ENCODE data around the gene FBXL17. TPM values are rescaled to one million over a fixed set of nuclear protein-coding genes. Genes with fewer than 3 reads are reported as not detected.

Gene FBXL17
- total RNA-seq, 2 donors from 2014 or later, result 24.8 to 58.2 TPM

DNA sequence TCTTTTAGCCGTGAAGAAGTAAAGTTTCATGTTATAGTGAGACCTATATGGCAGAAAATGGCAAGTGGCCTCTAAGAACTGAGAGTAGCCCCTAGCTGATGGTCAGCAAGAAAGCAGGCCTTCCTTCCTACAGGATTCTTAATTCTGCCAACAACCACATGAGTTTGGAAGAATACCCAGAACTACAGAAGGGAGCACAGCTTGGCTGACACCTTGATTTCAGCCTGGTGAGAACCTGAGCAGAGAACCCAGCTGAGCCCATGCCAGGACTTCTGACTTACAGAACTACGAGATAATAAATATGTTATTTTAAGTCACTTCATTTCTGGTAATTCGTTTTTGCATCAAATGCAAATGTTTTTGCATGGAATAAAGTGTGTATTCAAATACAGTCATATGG lies 5.9 kb upstream of the FBXL17 start:
- Histone ChIP-seq H3K4me3 (no peak overlapping the region), H3K36me3 (no peaks in the 10 kb centered on the region), H3K4me1 (ENCODE audit: control insufficient read depth in 1 of 2, low read depth in 2 of 2) (peaks cover 0 to 5% of the 10 kb centered on the region in 2 donors), H3K9me3 (no peaks in the 10 kb centered on the region), H3K27ac (no peak overlapping the region), H3K27me3 (replicated peaks; ENCODE audit: insufficient read depth) (no peaks in the 10 kb centered on the region)
- TF ChIP-seq, protein P1, sequence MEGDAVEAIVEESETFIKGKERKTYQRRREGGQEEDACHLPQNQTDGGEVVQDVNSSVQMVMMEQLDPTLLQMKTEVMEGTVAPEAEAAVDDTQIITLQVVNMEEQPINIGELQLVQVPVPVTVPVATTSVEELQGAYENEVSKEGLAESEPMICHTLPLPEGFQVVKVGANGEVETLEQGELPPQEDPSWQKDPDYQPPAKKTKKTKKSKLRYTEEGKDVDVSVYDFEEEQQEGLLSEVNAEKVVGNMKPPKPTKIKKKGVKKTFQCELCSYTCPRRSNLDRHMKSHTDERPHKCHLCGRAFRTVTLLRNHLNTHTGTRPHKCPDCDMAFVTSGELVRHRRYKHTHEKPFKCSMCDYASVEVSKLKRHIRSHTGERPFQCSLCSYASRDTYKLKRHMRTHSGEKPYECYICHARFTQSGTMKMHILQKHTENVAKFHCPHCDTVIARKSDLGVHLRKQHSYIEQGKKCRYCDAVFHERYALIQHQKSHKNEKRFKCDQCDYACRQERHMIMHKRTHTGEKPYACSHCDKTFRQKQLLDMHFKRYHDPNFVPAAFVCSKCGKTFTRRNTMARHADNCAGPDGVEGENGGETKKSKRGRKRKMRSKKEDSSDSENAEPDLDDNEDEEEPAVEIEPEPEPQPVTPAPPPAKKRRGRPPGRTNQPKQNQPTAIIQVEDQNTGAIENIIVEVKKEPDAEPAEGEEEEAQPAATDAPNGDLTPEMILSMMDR (IDR thresholded peaks at IDR 0.05), result no peak
- DNase-seq (ENCODE audit: low spot score) (no peak), ATAC-seq (ENCODE audit: insufficient number of reproducible peaks, low FRiP score, low read depth) (no peak)

DNA sequence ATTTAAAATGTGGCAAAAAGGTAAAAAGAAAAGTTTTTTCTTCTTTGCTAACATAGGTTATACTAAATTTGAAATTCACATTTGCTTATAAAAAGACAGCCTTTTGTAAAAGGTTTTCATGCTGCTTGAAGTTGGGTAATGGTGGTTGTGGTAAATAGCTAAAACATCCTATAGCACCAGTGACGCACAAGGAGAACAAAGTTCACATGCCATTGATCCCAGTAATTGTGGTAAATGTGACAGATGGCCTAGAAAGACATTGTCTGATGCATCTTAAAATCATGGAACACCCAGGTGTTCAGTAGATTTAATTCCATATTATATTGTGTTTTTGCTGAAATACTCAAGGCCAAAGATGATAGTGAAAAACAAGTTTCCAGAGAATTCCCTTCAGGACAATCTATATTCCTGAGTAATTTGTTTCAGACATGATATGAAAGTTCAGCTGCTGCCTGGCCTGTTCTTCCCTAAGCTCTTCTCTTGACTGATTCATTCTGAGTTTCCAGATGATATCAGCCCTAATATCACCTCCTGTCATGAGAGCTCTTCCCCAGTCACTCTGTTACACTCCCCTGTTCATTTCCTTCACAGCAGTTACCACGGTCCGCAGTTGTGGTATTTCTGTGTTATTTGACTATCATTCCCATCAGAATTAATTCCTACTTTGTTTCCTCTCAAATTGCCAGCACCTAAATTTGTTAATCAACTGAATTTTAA lies 4.6 kb upstream of the FBXL17 start:
- H3K4me1 ChIP-seq (ENCODE audit: control insufficient read depth in 1 of 2, low read depth in 2 of 2), result peaks cover 0 to 7% of the 10 kb centered on the region in 2 donors
- H3K27me3 ChIP-seq (replicated peaks; ENCODE audit: insufficient read depth), result no peaks in the 10 kb centered on the region
- H3K9me3 ChIP-seq, result no peaks in the 10 kb centered on the region
- DNase-seq (ENCODE audit: low spot score) (no peak), ATAC-seq (ENCODE audit: insufficient number of reproducible peaks, low FRiP score, low read depth) (no peak)
- H3K27ac ChIP-seq, result no peak overlapping the region
- TF ChIP-seq, protein P1 (IDR thresholded peaks at IDR 0.05), result no peak
- no peak overlapping the region for H3K4me3 ChIP-seq
- no peaks in the 10 kb centered on the region for H3K36me3 ChIP-seq

DNA sequence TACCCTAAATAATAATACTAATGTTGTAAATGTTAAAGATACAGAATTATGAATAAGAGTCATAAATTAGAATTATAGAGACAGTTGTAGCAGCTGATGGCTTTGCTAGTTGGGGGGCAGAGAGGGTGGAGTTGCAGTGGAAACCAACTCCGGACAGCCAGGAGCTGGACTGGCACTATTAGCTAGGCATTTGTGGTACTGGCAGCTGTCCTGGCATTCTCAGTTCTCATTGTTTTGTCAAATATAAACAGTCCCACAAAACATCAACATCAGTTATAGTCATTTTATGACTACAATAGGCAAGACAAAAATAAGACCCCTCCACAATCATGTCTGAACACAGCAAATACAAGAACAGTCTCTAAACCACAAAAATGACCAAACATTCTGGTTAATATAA lies 2.8 kb upstream of the FBXL17 start:
- Histone ChIP-seq H3K36me3 (no peaks in the 10 kb centered on the region), H3K27me3 (replicated peaks; ENCODE audit: insufficient read depth) (no peaks in the 10 kb centered on the region), H3K27ac (no peak overlapping the region), H3K4me1 (ENCODE audit: control insufficient read depth in 1 of 2, low read depth in 2 of 2) (peaks cover 5 to 11% of the 10 kb centered on the region in 2 donors), H3K9me3 (no peaks in the 10 kb centered on the region), H3K4me3 (no peak overlapping the region)
- TF ChIP-seq, protein P1 (IDR thresholded peaks at IDR 0.05), result no peak
- ATAC-seq (ENCODE audit: insufficient number of reproducible peaks, low FRiP score, low read depth) (no peak), DNase-seq (ENCODE audit: low spot score) (no peak)

DNA sequence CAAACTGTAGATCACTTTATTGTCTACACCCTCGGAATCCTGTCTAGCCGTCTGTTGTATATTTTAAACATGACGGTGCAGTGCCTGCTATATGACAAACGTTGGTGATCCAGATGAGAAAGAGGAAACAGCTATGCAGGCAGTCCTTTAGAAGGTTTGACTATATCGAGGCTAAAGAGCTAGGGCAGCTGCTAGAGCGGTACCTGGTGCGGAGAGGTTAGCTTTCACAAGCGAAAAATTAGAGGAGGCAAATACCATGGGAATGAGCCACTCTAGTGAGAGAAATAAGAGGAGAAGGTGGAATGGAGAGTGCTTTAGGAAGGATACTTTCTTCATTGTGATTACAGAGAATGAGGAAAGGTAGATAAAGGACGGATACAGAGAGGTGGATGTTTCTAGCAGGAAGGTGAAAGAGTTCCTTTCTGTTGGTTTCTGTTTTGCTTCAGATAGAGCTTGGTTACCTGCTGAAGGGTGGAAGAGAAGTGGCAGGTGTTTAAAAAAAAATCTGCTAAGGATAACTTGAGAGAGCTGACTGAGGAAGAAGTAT lies 959 bp upstream of the FBXL17 start:
- Histone ChIP-seq H3K9me3 (no peaks in the 10 kb centered on the region), H3K36me3 (no peaks in the 10 kb centered on the region), H3K4me1 (ENCODE audit: control insufficient read depth in 1 of 2, low read depth in 2 of 2) (peaks cover 22 to 30% of the 10 kb centered on the region in 2 donors), H3K27me3 (replicated peaks; ENCODE audit: insufficient read depth) (no peaks in the 10 kb centered on the region), H3K4me3 (peak overlapping the region; percentile 96), H3K27ac (peak overlapping the region; percentile 94 to 99)
- TF ChIP-seq, protein P1 (IDR thresholded peaks at IDR 0.05), result no peak
- ATAC-seq (ENCODE audit: insufficient number of reproducible peaks, low FRiP score, low read depth) (no peak), DNase-seq (ENCODE audit: low spot score) (no peak)

DNA sequence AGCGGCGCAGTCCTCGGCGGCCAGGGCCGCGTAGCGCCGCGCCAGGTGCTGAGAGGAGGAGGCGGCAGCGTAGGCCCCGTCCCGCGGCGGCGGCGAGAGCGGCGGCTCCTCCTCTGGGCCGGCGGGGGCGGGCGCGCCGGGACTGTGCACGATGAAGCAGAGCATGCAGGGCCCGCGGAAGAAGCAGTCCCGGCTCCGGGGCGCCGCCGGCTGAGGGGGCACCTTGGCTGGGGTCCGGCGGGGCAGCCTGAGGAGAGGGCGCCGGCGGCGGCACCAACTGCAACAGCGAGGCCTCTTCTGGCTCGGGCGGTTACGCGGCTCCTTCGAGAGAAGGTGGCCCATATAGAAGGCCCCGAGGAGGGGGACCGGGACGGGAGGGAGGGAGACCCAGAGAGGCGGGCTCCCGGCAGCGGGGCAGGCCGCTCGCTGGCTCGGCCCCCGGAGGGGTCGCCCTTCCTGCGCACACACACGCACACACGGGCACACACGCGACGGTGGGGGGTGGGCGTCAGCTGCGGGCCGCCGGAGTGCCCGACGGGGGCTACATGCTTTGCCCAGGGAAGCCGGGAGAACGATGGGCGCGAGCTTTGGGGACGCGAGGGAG lies 446 bp downstream of the FBXL17 start:
- ATAC-seq (ENCODE audit: insufficient number of reproducible peaks, low FRiP score, low read depth) (peak; percentile 37), DNase-seq (ENCODE audit: low spot score) (peak; percentile 19)
- Histone ChIP-seq H3K9me3 (no peaks in the 10 kb centered on the region), H3K27me3 (replicated peaks; ENCODE audit: insufficient read depth) (no peaks in the 10 kb centered on the region), H3K27ac (peak overlapping the region; percentile 94 to 99), H3K36me3 (no peaks in the 10 kb centered on the region), H3K4me3 (peak overlapping the region; percentile 96), H3K4me1 (ENCODE audit: control insufficient read depth in 1 of 2, low read depth in 2 of 2) (peaks cover 22 to 33% of the 10 kb centered on the region in 2 donors)
- TF ChIP-seq, protein P1 (IDR thresholded peaks at IDR 0.05), result no peak
